Stimulated activated CD8-positive, alpha-beta memory T cell treated with anti-CD3 and anti-CD28 coated beads, Interleukin-4, amount 100 ng/mL, for 4 hours (primary cell): ENCODE results near the gene SERPINA3.
"Not testable (repeated sequence)": the region's sequence is repeated elsewhere in the genome, so short reads cannot be mapped to it uniquely, and the experiment has no call there.

ENCODE experiments used
- DNase-seq, 2 donors: peaks; one replicate each; pipeline ENCODE4 v3.0.0-alpha.2; 2020; ENCODE audit warnings: low read depth in 2 of 2, low spot score in 1 of 2

SERPINA3 gene

GRCh38 chr14:94584591-94585280, 27.5 kb upstream of the SERPINA3 start:
- no peak for DNase-seq

- no peak for DNase-seq
Measured at GRCh38 chr14:94586635-94587034, 25.6 kb upstream of the SERPINA3 start.

GRCh38 chr14:94588311-94588710, 23.9 kb upstream of the SERPINA3 start:
- DNase-seq: no peak

- DNase-seq: no peak
Measured at GRCh38 chr14:94591073-94591472, 21.1 kb upstream of the SERPINA3 start.

GRCh38 chr14:94591871-94592270, 20.3 kb upstream of the SERPINA3 start:
- DNase-seq: no peak

- no peak for DNase-seq
Measured at GRCh38 chr14:94592457-94592856, 19.7 kb upstream of the SERPINA3 start.

- no peak for DNase-seq
Measured at GRCh38 chr14:94593376-94593748, 18.8 kb upstream of the SERPINA3 start.

GRCh38 chr14:94593749-94594431, 18.3 kb upstream of the SERPINA3 start:
- DNase-seq: no peak

- no peak for DNase-seq
Measured at GRCh38 chr14:94594441-94594840, 17.8 kb upstream of the SERPINA3 start.

GRCh38 chr14:94595912-94596311, 16.3 kb upstream of the SERPINA3 start:
- DNase-seq: no peak

- DNase-seq: no peak
Measured at GRCh38 chr14:94596361-94596760, 15.8 kb upstream of the SERPINA3 start.

GRCh38 chr14:94597788-94598187, 14.4 kb upstream of the SERPINA3 start:
- DNase-seq: no peak

- DNase-seq: no peak
Measured at GRCh38 chr14:94598506-94598815, 13.7 kb upstream of the SERPINA3 start.

GRCh38 chr14:94598816-94599655, 13.2 kb upstream of the SERPINA3 start:
- DNase-seq: no peak

- DNase-seq: no peak
Measured at GRCh38 chr14:94599656-94600004, 12.6 kb upstream of the SERPINA3 start.

GRCh38 chr14:94600148-94600545, 12.0 kb upstream of the SERPINA3 start:
- no peak for DNase-seq

- no peak for DNase-seq
Measured at GRCh38 chr14:94601884-94602391, 10.3 kb upstream of the SERPINA3 start.

- DNase-seq: no peak
Measured at GRCh38 chr14:94602722-94603121, 9.5 kb upstream of the SERPINA3 start.

GRCh38 chr14:94605361-94605760, 6.8 kb upstream of the SERPINA3 start:
- DNase-seq: no peak

- not testable (repeated sequence) for DNase-seq
Measured at GRCh38 chr14:94608966-94609365, 3.2 kb upstream of the SERPINA3 start.

GRCh38 chr14:94611179-94611578, 1.0 kb upstream of the SERPINA3 start:
- no peak for DNase-seq
